ENCODE results near the gene CCDC192.

CCDC192 gene

GRCh38 chr5:127961763-127962145, 258.6 kb downstream of the CCDC192 start:
- Histone ChIP-seq H3K27me3 (ENCODE audit: insufficient read depth, low read length) (no peaks in the 10 kb centered on the region), H3K4me1 (ENCODE audit: insufficient read depth, low read length) (peaks cover 8% of the 10 kb centered on the region), H2AFZ (ENCODE audit: low read depth, low read length) (no peak overlapping the region), H3K36me3 (ENCODE audit: insufficient read depth, low read length) (no peaks in the 10 kb centered on the region), H3K4me3 (ENCODE audit: low read length) (no peak overlapping the region), H3K9me3 (ENCODE audit: low read length) (peaks cover 3% of the 10 kb centered on the region)

GRCh38 chr5:127962491-127962890, 259.3 kb downstream of the CCDC192 start:
- H3K4me3 ChIP-seq (ENCODE audit: low read length): no peak overlapping the region
- peaks cover 8% of the 10 kb centered on the region for H3K4me1 ChIP-seq (ENCODE audit: insufficient read depth, low read length)
- H3K9me3 ChIP-seq (ENCODE audit: low read length): peaks cover 3% of the 10 kb centered on the region
- no peaks in the 10 kb centered on the region for H3K27me3 ChIP-seq (ENCODE audit: insufficient read depth, low read length)
- H2AFZ ChIP-seq (ENCODE audit: low read depth, low read length): no peak overlapping the region
- no peaks in the 10 kb centered on the region for H3K36me3 ChIP-seq (ENCODE audit: insufficient read depth, low read length)

GRCh38 chr5:127963233-127963632, 260.0 kb downstream of the CCDC192 start:
- Histone ChIP-seq H3K27me3 (ENCODE audit: insufficient read depth, low read length) (no peaks in the 10 kb centered on the region), H3K9me3 (ENCODE audit: low read length) (peaks cover 3% of the 10 kb centered on the region), H3K4me3 (ENCODE audit: low read length) (no peak overlapping the region), H3K36me3 (ENCODE audit: insufficient read depth, low read length) (no peaks in the 10 kb centered on the region), H3K4me1 (ENCODE audit: insufficient read depth, low read length) (peaks cover 4% of the 10 kb centered on the region), H2AFZ (ENCODE audit: low read depth, low read length) (no peak overlapping the region)

- Histone ChIP-seq H3K4me3 (ENCODE audit: low read length) (no peak overlapping the region), H3K27me3 (ENCODE audit: insufficient read depth, low read length) (no peaks in the 10 kb centered on the region), H3K4me1 (ENCODE audit: insufficient read depth, low read length) (no peaks in the 10 kb centered on the region), H2AFZ (ENCODE audit: low read depth, low read length) (no peak overlapping the region), H3K36me3 (ENCODE audit: insufficient read depth, low read length) (no peaks in the 10 kb centered on the region), H3K9me3 (ENCODE audit: low read length) (peaks cover 3% of the 10 kb centered on the region)
Observed at GRCh38 chr5:127963931-127964330, 260.7 kb downstream of the CCDC192 start.

- Histone ChIP-seq H3K36me3 (ENCODE audit: insufficient read depth, low read length) (no peaks in the 10 kb centered on the region), H2AFZ (ENCODE audit: low read depth, low read length) (no peak overlapping the region), H3K27me3 (ENCODE audit: insufficient read depth, low read length) (no peaks in the 10 kb centered on the region), H3K9me3 (ENCODE audit: low read length) (peaks cover 3% of the 10 kb centered on the region), H3K4me3 (ENCODE audit: low read length) (no peak overlapping the region), H3K4me1 (ENCODE audit: insufficient read depth, low read length) (peaks cover 7% of the 10 kb centered on the region)
Observed at GRCh38 chr5:127967323-127967982, 264.3 kb downstream of the CCDC192 start.

- Histone ChIP-seq H3K4me1 (ENCODE audit: insufficient read depth, low read length) (peaks cover 7% of the 10 kb centered on the region), H2AFZ (ENCODE audit: low read depth, low read length) (no peak overlapping the region), H3K36me3 (ENCODE audit: insufficient read depth, low read length) (no peaks in the 10 kb centered on the region), H3K9me3 (ENCODE audit: low read length) (peaks cover 3% of the 10 kb centered on the region), H3K4me3 (ENCODE audit: low read length) (no peak overlapping the region), H3K27me3 (ENCODE audit: insufficient read depth, low read length) (no peaks in the 10 kb centered on the region)
Observed at GRCh38 chr5:127967983-127968592, 264.9 kb downstream of the CCDC192 start.

- Histone ChIP-seq H3K4me1 (ENCODE audit: insufficient read depth, low read length) (peaks cover 7% of the 10 kb centered on the region), H3K36me3 (ENCODE audit: insufficient read depth, low read length) (no peaks in the 10 kb centered on the region), H3K9me3 (ENCODE audit: low read length) (peaks cover 3% of the 10 kb centered on the region), H2AFZ (ENCODE audit: low read depth, low read length) (no peak overlapping the region), H3K4me3 (ENCODE audit: low read length) (no peak overlapping the region), H3K27me3 (ENCODE audit: insufficient read depth, low read length) (no peaks in the 10 kb centered on the region)
Observed at GRCh38 chr5:127969002-127969401, 265.8 kb downstream of the CCDC192 start.

- Histone ChIP-seq H3K36me3 (ENCODE audit: insufficient read depth, low read length) (no peaks in the 10 kb centered on the region), H3K4me3 (ENCODE audit: low read length) (no peak overlapping the region), H3K9me3 (ENCODE audit: low read length) (peaks cover 3% of the 10 kb centered on the region), H3K4me1 (ENCODE audit: insufficient read depth, low read length) (peaks cover 7% of the 10 kb centered on the region), H3K27me3 (ENCODE audit: insufficient read depth, low read length) (no peaks in the 10 kb centered on the region), H2AFZ (ENCODE audit: low read depth, low read length) (no peak overlapping the region)
Observed at GRCh38 chr5:127969651-127970050, 266.5 kb downstream of the CCDC192 start.

- no peaks in the 10 kb centered on the region for H3K36me3 ChIP-seq (ENCODE audit: insufficient read depth, low read length)
- no peak overlapping the region for H2AFZ ChIP-seq (ENCODE audit: low read depth, low read length)
Observed at GRCh38 chr5:127970081-127970480, 266.9 kb downstream of the CCDC192 start.

GRCh38 chr5:127970854-127971425, 267.7 kb downstream of the CCDC192 start:
- no peaks in the 10 kb centered on the region for H3K27me3 ChIP-seq (ENCODE audit: insufficient read depth, low read length)
- no peak overlapping the region for H3K4me3 ChIP-seq (ENCODE audit: low read length)
- no peak overlapping the region for H2AFZ ChIP-seq (ENCODE audit: low read depth, low read length)
- no peaks in the 10 kb centered on the region for H3K36me3 ChIP-seq (ENCODE audit: insufficient read depth, low read length)
- peaks cover 3% of the 10 kb centered on the region for H3K9me3 ChIP-seq (ENCODE audit: low read length)
- H3K4me1 ChIP-seq (ENCODE audit: insufficient read depth, low read length): peaks cover 7% of the 10 kb centered on the region

More at GRCh38 chr5:127970081-127970480, 266.9 kb downstream of the CCDC192 start:
- Histone ChIP-seq H3K9me3 (ENCODE audit: low read length) (peaks cover 3% of the 10 kb centered on the region), H3K4me1 (ENCODE audit: insufficient read depth, low read length) (peaks cover 7% of the 10 kb centered on the region), H3K4me3 (ENCODE audit: low read length) (no peak overlapping the region), H3K27me3 (ENCODE audit: insufficient read depth, low read length) (no peaks in the 10 kb centered on the region)

GRCh38 chr5:127975961-127976360, 272.8 kb downstream of the CCDC192 start:
- no peak overlapping the region for H2AFZ ChIP-seq (ENCODE audit: low read depth, low read length)
- H3K9me3 ChIP-seq (ENCODE audit: low read length): no peaks in the 10 kb centered on the region
- H3K36me3 ChIP-seq (ENCODE audit: insufficient read depth, low read length): no peaks in the 10 kb centered on the region
- no peak overlapping the region for H3K4me3 ChIP-seq (ENCODE audit: low read length)
- H3K27me3 ChIP-seq (ENCODE audit: insufficient read depth, low read length): no peaks in the 10 kb centered on the region
- peaks cover 2% of the 10 kb centered on the region for H3K4me1 ChIP-seq (ENCODE audit: insufficient read depth, low read length)

- no peaks in the 10 kb centered on the region for H3K27me3 ChIP-seq (ENCODE audit: insufficient read depth, low read length)
- H2AFZ ChIP-seq (ENCODE audit: low read depth, low read length): no peak overlapping the region
- peaks cover 2% of the 10 kb centered on the region for H3K4me1 ChIP-seq (ENCODE audit: insufficient read depth, low read length)
- no peaks in the 10 kb centered on the region for H3K36me3 ChIP-seq (ENCODE audit: insufficient read depth, low read length)
- H3K4me3 ChIP-seq (ENCODE audit: low read length): no peak overlapping the region
- no peaks in the 10 kb centered on the region for H3K9me3 ChIP-seq (ENCODE audit: low read length)
Observed at GRCh38 chr5:127976525-127976924, 273.3 kb downstream of the CCDC192 start.

- no peaks in the 10 kb centered on the region for H3K27me3 ChIP-seq (ENCODE audit: insufficient read depth, low read length)
- H3K4me3 ChIP-seq (ENCODE audit: low read length): no peak overlapping the region
- no peak overlapping the region for H2AFZ ChIP-seq (ENCODE audit: low read depth, low read length)
- H3K36me3 ChIP-seq (ENCODE audit: insufficient read depth, low read length): no peaks in the 10 kb centered on the region
- peaks cover 2% of the 10 kb centered on the region for H3K4me1 ChIP-seq (ENCODE audit: insufficient read depth, low read length)
- no peaks in the 10 kb centered on the region for H3K9me3 ChIP-seq (ENCODE audit: low read length)
Observed at GRCh38 chr5:127976991-127977717, 274.0 kb downstream of the CCDC192 start.
